ENCODE measurements around the gene NFIA.

- no peak for TF ChIP-seq CTCF (IDR thresholded peaks at IDR 0.05)
- TF ChIP-seq EZH2 (IDR thresholded peaks at IDR 0.05; ENCODE audit: borderline replicate concordance, insufficient read depth, low read depth, low read length, poor library complexity, severe bottlenecking), result no peak
These were observed 49.8 kb downstream of the NFIA start for GRCh38 chr1:61132176-61132638.

Data from B cell (primary cell).